Measurements from ENCODE around the gene ARHGAP9. TPM values are rescaled to one million over a fixed set of nuclear protein-coding genes. Genes with fewer than 3 reads are reported as not detected.

ARHGAP9 gene
- total RNA-seq, 1 experiment from 2014 or later = 0.52 TPM

GRCh38 chr12:57521525-57522010 is 41.9 kb upstream of the ARHGAP9 start:
- intact Hi-C loops (cut with micrococcal nuclease; ENCODE audit: unreplicated experiment) = no loop called here
- TF ChIP-seq, protein P1, sequence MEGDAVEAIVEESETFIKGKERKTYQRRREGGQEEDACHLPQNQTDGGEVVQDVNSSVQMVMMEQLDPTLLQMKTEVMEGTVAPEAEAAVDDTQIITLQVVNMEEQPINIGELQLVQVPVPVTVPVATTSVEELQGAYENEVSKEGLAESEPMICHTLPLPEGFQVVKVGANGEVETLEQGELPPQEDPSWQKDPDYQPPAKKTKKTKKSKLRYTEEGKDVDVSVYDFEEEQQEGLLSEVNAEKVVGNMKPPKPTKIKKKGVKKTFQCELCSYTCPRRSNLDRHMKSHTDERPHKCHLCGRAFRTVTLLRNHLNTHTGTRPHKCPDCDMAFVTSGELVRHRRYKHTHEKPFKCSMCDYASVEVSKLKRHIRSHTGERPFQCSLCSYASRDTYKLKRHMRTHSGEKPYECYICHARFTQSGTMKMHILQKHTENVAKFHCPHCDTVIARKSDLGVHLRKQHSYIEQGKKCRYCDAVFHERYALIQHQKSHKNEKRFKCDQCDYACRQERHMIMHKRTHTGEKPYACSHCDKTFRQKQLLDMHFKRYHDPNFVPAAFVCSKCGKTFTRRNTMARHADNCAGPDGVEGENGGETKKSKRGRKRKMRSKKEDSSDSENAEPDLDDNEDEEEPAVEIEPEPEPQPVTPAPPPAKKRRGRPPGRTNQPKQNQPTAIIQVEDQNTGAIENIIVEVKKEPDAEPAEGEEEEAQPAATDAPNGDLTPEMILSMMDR (conservative IDR thresholded peaks at IDR 0.05; ENCODE audit: low read depth, low read length) = no peak
- TF ChIP-seq EZH2 (IDR thresholded peaks at IDR 0.05; ENCODE audit: borderline replicate concordance, low read depth, low read length, poor library complexity, severe bottlenecking) = no peak
- no peak for DNase-seq (ENCODE audit: low spot score)
- POLR2A ChIA-PET (ENCODE audit: low non-redundant PET) = no interaction called here
- no peaks in the 10 kb centered on the region for H3K9me3 ChIP-seq (ENCODE audit: low read depth, low read length, poor library complexity, severe bottlenecking)
- CTCF ChIA-PET = no interaction called here
- H3K27ac ChIP-seq (ENCODE audit: low read depth, low read length, poor library complexity, severe bottlenecking) = peak overlapping the region; percentile 98
- no TSS peak for BruUV-seq (replicated peaks)
- no peaks in the 10 kb centered on the region for H3K27me3 ChIP-seq (replicated peaks; ENCODE audit: insufficient read depth, low read depth, low read length, poor library complexity)
- H3K4me1 ChIP-seq (ENCODE audit: insufficient read depth, low read length, poor library complexity, severe bottlenecking) = peaks cover 45% of the 10 kb centered on the region
- H3K36me3 ChIP-seq (ENCODE audit: insufficient read depth, low read length, poor library complexity, severe bottlenecking) = peaks cover 58% of the 10 kb centered on the region
- H3K4me3 ChIP-seq (ENCODE audit: low read depth, low read length, poor library complexity, severe bottlenecking) = peak overlapping the region; percentile 45

GRCh38 chr12:57520053-57520818 is 40.6 kb upstream of the ARHGAP9 start, which contains the start of gene DDIT3:
Gene DDIT3, minus strand, starts transcription at chr12:57520514. Its CDS starts 3,108 bp downstream, at chr12:57517406.
- peak within 1 kb of the TSS; percentile 89 for H3K4me3 ChIP-seq (ENCODE audit: low read depth, low read length, poor library complexity, severe bottlenecking)
- POLR2A ChIA-PET (ENCODE audit: low non-redundant PET) = interaction anchor here (0.5 to 0.6 kb wide), 2 partner anchors 213 to 392 kb away, joined by 3 read pairs; no protein-coding TSS in a partner anchor
- intact Hi-C loops (cut with micrococcal nuclease; ENCODE audit: unreplicated experiment) = no loop called here
- peak; percentile 99 for DNase-seq (ENCODE audit: low spot score)
- CTCF ChIA-PET = interaction anchor here (1.5 kb wide), 1 partner anchor 61 kb away, joined by 4 read pairs; the partner anchor contains the start of gene GLI1
- peaks cover 45% of the 10 kb centered on the region for H3K4me1 ChIP-seq (ENCODE audit: insufficient read depth, low read length, poor library complexity, severe bottlenecking)
- H3K27me3 ChIP-seq (replicated peaks; ENCODE audit: insufficient read depth, low read depth, low read length, poor library complexity) = no peaks in the 10 kb centered on the region
- H3K36me3 ChIP-seq (ENCODE audit: insufficient read depth, low read length, poor library complexity, severe bottlenecking) = peaks cover 58% of the 10 kb centered on the region
- BruUV-seq (replicated peaks) = TSS peak; percentile 59
- no peak for TF ChIP-seq EZH2 (IDR thresholded peaks at IDR 0.05; ENCODE audit: borderline replicate concordance, low read depth, low read length, poor library complexity, severe bottlenecking)
- TF ChIP-seq, protein P1 (conservative IDR thresholded peaks at IDR 0.05; ENCODE audit: low read depth, low read length) = no peak
- peak within 1 kb of the TSS; percentile 98 for H3K27ac ChIP-seq (ENCODE audit: low read depth, low read length, poor library complexity, severe bottlenecking)
- no peaks in the 10 kb centered on the region for H3K9me3 ChIP-seq (ENCODE audit: low read depth, low read length, poor library complexity, severe bottlenecking)

DNA sequence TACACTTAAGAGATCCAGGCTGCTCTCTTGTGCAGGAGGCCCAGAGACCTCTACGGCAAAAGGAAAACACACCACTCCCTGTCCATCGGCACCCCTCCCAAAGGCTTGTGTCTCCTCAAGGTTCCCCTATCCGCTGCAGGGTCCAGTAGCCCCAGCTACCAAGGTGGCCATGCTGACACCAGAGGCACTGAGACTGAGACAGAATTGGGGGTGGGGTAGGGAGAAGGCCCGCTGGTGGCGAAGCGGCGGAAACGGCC is 40.1 kb upstream of the ARHGAP9 start:
- CTCF ChIA-PET = interaction anchor here (1.5 kb wide), 1 partner anchor 61 kb away, joined by 4 read pairs; the partner anchor contains the start of gene GLI1
- POLR2A ChIA-PET (ENCODE audit: low non-redundant PET) = interaction anchor here (0.5 to 0.6 kb wide), 2 partner anchors 213 to 392 kb away, joined by 3 read pairs; no protein-coding TSS in a partner anchor
- no TSS peak for BruUV-seq (replicated peaks)

More for the DNA sequence above, 40.1 kb upstream of the ARHGAP9 start:
- H3K4me3 ChIP-seq (ENCODE audit: low read depth, low read length, poor library complexity, severe bottlenecking) = peak overlapping the region; percentile 89
- DNase-seq (ENCODE audit: low spot score) = no peak
- intact Hi-C loops (cut with micrococcal nuclease; ENCODE audit: unreplicated experiment) = no loop called here
- no peaks in the 10 kb centered on the region for H3K27me3 ChIP-seq (replicated peaks; ENCODE audit: insufficient read depth, low read depth, low read length, poor library complexity)
- peaks cover 58% of the 10 kb centered on the region for H3K36me3 ChIP-seq (ENCODE audit: insufficient read depth, low read length, poor library complexity, severe bottlenecking)
- H3K4me1 ChIP-seq (ENCODE audit: insufficient read depth, low read length, poor library complexity, severe bottlenecking) = peaks cover 47% of the 10 kb centered on the region
- no peaks in the 10 kb centered on the region for H3K9me3 ChIP-seq (ENCODE audit: low read depth, low read length, poor library complexity, severe bottlenecking)
- TF ChIP-seq, protein P1 (conservative IDR thresholded peaks at IDR 0.05; ENCODE audit: low read depth, low read length) = no peak
- no peak for TF ChIP-seq EZH2 (IDR thresholded peaks at IDR 0.05; ENCODE audit: borderline replicate concordance, low read depth, low read length, poor library complexity, severe bottlenecking)
- peak overlapping the region; percentile 97 for H3K27ac ChIP-seq (ENCODE audit: low read depth, low read length, poor library complexity, severe bottlenecking)

Data from A673 (cell line).